CD4-positive, alpha-beta T cell (primary cell): Measurements from ENCODE around the gene KCNH1. TPM values are rescaled to one million over a fixed set of nuclear protein-coding genes. Genes with fewer than 3 reads are reported as not detected.

Experiments
- ATAC-seq: fragments of 200-7000 bp; cut with Tn5 transposase; one replicate; pipeline ENCODE4 v1.10.0; 2022; ENCODE audit warnings: mild to moderate bottlenecking; ENCODE audit not compliant: poor library complexity
- CTCF ChIA-PET: fragments of 350-600 bp; sonication (Branson Sonifier 250); formaldehyde crosslinking; loops from one replicate; lab custom pipeline; 2021; ENCODE audit warnings: antibody characterized with exemption, inconsistent platforms; lab: Charles Lee
- POLR2A ChIA-PET: fragments of 350-600 bp; sonication (Branson Sonifier 250); formaldehyde crosslinking; loops from one replicate; lab custom pipeline; 2021; ENCODE audit warnings: antibody characterized with exemption, inconsistent platforms; lab: Charles Lee
- DNase-seq, 14 experiments: peaks; one replicate each; pipeline ENCODE4 v3.0.0-alpha.2; 2013 to 2020; ENCODE audit warnings: mixed read lengths in 2 of 14
- H3K27ac ChIP-seq, 2 donors: one replicate each; pipeline versions ENCODE4 v1.5.1 to v1.7.0; 2013; ENCODE audit warnings: low read length in 2 of 2, low read depth in 1 of 2, mild to moderate bottlenecking in 1 of 2
- H3K27me3 ChIP-seq, 2 experiments: 1 replicate in 1 of 2; 2 replicates in 1 of 2; pipeline versions ENCODE4 v1.6.1 to v1.7.0; 2013; ENCODE audit warnings: low read length in 2 of 2, control low read depth in 1 of 2, mild to moderate bottlenecking in 1 of 2, moderate library complexity in 1 of 2; ENCODE audit not compliant: insufficient read depth in 2 of 2, control insufficient read depth in 1 of 2
- H3K36me3 ChIP-seq: one replicate; pipeline ENCODE4 v1.6.1; 2013; ENCODE audit warnings: low read length, control low read depth; ENCODE audit not compliant: insufficient read depth
- H3K4me1 ChIP-seq: one replicate; pipeline ENCODE4 v1.6.1; 2013; ENCODE audit warnings: low read length, control low read depth; ENCODE audit not compliant: insufficient read depth
- H3K4me3 ChIP-seq: one replicate; pipeline ENCODE4 v1.5.1; 2013; ENCODE audit warnings: mild to moderate bottlenecking, low read length, moderate library complexity
- H3K9me3 ChIP-seq, 2 experiments: 1 replicate in 1 of 2; 2 replicates in 1 of 2; pipeline versions ENCODE4 v1.6.1 to v1.7.0; 2013; ENCODE audit warnings: low read length in 2 of 2, mild to moderate bottlenecking in 2 of 2, control low read depth in 1 of 2, moderate library complexity in 1 of 2; ENCODE audit not compliant: control insufficient read depth in 1 of 2, insufficient read depth in 1 of 2
- H3K27ac Mint-ChIP-seq: one replicate; pipeline ENCODE4 v1.8.0; 2020; ENCODE audit warnings: mixed read lengths
- H3K27me3 Mint-ChIP-seq: one replicate; pipeline ENCODE4 v1.8.0; 2021; ENCODE audit warnings: mixed read lengths
- H3K36me3 Mint-ChIP-seq: one replicate; pipeline ENCODE4 v1.8.0; 2021; ENCODE audit warnings: low read depth, mixed read lengths
- H3K4me1 Mint-ChIP-seq: one replicate; pipeline ENCODE4 v1.8.0; 2021; ENCODE audit warnings: low read depth, mixed read lengths
- H3K4me3 Mint-ChIP-seq: one replicate; pipeline ENCODE4 v1.8.0; 2020; ENCODE audit warnings: mild to moderate bottlenecking, mixed read lengths
- H3K9me3 Mint-ChIP-seq: one replicate; pipeline ENCODE4 v1.8.0; 2020; ENCODE audit warnings: mixed read lengths
- intact Hi-C, 2 experiments: fragments of 100-400 bp; cut with DNase I in 1 of 2; cut with micrococcal nuclease in 1 of 2; formaldehyde crosslinking; loops; one replicate each; pipeline versions ENCODE4 v1.15.1 to v1.9.0; 2023 to 2025; cut with DNase I, micrococcal nuclease
- total RNA-seq, 174 experiments: library from RNA in 2 of 174; stranded (reverse) in 2 of 174; gene quantifications; one replicate each; pipeline ENCODE4 v1.2.3 and lab custom pipeline; 2021 to 2026
- TF ChIP-seq, protein P1 (sequence below): fragments of 200-600 bp; IDR thresholded peaks from one replicate; pipeline ENCODE4 v1.8.0; 2022; ENCODE audit warnings: antibody characterized with exemption, mild to moderate bottlenecking

Gene KCNH1
- total RNA-seq, 2 experiments from 2014 or later, result not detected

DNA sequence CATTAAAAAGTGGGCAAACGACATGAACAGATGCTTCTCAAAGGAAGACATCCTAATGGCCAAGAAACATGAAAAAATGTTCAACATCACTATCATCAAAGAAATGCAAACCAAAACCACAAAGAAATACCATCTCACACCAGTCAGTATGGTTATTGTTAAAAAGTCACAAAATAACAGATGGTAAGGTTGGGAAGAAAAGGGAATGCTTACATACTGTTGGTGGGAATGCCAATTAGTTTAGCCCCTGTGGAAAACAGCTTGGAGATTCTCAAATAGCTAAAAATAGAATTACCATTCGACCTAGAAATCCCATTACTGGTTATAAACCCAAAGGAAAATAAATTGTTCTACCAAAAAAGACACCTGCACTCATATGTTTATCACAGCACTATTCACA, 369.4 kb downstream of the KCNH1 start:
- Mint-ChIP-seq H3K4me1 (no peaks in the 10 kb centered on the region), H3K27ac (no peak overlapping the region), H3K36me3 (no peaks in the 10 kb centered on the region), H3K4me3 (no peak overlapping the region), H3K27me3 (no peaks in the 10 kb centered on the region), H3K9me3 (peaks cover 2% of the 10 kb centered on the region)
- Histone ChIP-seq H3K9me3 (peaks cover 0 to 10% of the 10 kb centered on the region in 2 experiments), H3K27me3 (no peaks in the 10 kb centered on the region), H3K4me3 (no peak overlapping the region), H3K36me3 (no peaks in the 10 kb centered on the region), H3K27ac (no peak overlapping the region), H3K4me1 (no peaks in the 10 kb centered on the region)
- ChIA-PET POLR2A (no interaction called here), CTCF (no interaction called here)
- DNase-seq (no peak), ATAC-seq (no peak)
- intact Hi-C loops, result no loop called here
- TF ChIP-seq, protein P1, sequence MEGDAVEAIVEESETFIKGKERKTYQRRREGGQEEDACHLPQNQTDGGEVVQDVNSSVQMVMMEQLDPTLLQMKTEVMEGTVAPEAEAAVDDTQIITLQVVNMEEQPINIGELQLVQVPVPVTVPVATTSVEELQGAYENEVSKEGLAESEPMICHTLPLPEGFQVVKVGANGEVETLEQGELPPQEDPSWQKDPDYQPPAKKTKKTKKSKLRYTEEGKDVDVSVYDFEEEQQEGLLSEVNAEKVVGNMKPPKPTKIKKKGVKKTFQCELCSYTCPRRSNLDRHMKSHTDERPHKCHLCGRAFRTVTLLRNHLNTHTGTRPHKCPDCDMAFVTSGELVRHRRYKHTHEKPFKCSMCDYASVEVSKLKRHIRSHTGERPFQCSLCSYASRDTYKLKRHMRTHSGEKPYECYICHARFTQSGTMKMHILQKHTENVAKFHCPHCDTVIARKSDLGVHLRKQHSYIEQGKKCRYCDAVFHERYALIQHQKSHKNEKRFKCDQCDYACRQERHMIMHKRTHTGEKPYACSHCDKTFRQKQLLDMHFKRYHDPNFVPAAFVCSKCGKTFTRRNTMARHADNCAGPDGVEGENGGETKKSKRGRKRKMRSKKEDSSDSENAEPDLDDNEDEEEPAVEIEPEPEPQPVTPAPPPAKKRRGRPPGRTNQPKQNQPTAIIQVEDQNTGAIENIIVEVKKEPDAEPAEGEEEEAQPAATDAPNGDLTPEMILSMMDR, result no peak

DNA sequence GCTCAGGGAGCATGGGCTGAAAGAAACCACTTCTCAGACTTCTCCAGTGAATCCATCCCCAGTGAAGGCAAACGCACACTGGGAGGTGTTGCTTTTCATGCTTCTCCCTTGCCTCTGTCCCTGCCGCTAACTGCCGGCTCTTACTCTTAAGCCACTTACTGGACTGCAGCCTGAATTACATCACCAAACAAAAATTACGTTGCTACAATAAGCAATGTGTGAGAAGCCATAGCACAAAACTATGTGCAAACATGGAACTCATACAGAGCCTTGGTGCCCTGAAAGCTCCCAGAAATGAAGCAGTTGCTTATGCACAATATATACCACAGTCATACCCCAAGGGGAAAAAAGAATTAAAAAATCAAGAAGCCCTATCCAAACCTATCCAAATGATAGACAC, 375.2 kb downstream of the KCNH1 start:
- intact Hi-C loops, result no loop called here
- DNase-seq (no peak), ATAC-seq (no peak)
- no peak overlapping the region for H3K4me3 ChIP-seq
- Mint-ChIP-seq H3K27ac (no peak overlapping the region), H3K4me1 (no peaks in the 10 kb centered on the region), H3K9me3 (peaks cover 2% of the 10 kb centered on the region), H3K36me3 (no peaks in the 10 kb centered on the region), H3K27me3 (peaks cover 11% of the 10 kb centered on the region), H3K4me3 (no peak overlapping the region)
- POLR2A ChIA-PET, result no interaction called here
- H3K27me3 ChIP-seq, result peaks cover 0 to 5% of the 10 kb centered on the region in 2 experiments
- H3K36me3 ChIP-seq, result no peaks in the 10 kb centered on the region
- H3K9me3 ChIP-seq, result peaks cover 0 to 10% of the 10 kb centered on the region in 2 experiments
- CTCF ChIA-PET, result interaction anchor here (0.6 kb wide), 1 partner anchor 19 kb away, joined by 3 read pairs; no protein-coding TSS in a partner anchor
- no peak overlapping the region for H3K27ac ChIP-seq
- TF ChIP-seq, protein P1, result no peak
- H3K4me1 ChIP-seq, result no peaks in the 10 kb centered on the region

DNA sequence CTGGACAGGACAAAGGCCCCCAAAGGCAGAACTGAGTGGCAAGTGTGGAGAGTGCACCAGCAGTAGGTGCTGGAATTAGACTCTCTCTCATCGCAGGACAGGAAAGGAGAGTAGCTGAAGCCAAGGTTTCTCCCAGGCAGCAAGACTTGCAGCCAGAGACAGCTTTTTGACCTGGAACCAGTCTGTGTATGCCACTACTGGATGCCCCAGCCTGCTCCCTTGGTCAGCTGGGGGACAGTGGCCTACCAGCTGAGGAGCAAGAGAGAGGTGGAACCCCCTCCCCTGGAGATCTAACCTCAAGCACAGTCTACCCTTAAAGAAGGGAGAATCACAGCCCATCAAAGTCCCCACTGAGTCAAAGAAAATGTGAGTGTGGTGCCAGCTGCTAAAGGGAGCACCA, 375.7 kb downstream of the KCNH1 start:
- CTCF ChIA-PET, result interaction anchor here (0.6 kb wide), 1 partner anchor 20 kb away, joined by 3 read pairs; no protein-coding TSS in a partner anchor
- H3K9me3 ChIP-seq, result peaks cover 0 to 10% of the 10 kb centered on the region in 2 experiments
- peaks cover 11% of the 10 kb centered on the region for H3K27me3 Mint-ChIP-seq
- H3K4me3 ChIP-seq, result no peak overlapping the region
- H3K4me3 Mint-ChIP-seq, result no peak overlapping the region
- H3K4me1 Mint-ChIP-seq, result no peaks in the 10 kb centered on the region
- no peaks in the 10 kb centered on the region for H3K36me3 ChIP-seq
- POLR2A ChIA-PET, result no interaction called here
- peaks cover 0 to 5% of the 10 kb centered on the region in 2 experiments for H3K27me3 ChIP-seq
- H3K9me3 Mint-ChIP-seq, result peaks cover 2% of the 10 kb centered on the region
- TF ChIP-seq, protein P1, result no peak
- ATAC-seq (no peak), DNase-seq (no peak)
- intact Hi-C loops, result no loop called here
- H3K4me1 ChIP-seq, result no peaks in the 10 kb centered on the region
- H3K27ac Mint-ChIP-seq, result no peak overlapping the region
- H3K27ac ChIP-seq, result no peak overlapping the region
- no peaks in the 10 kb centered on the region for H3K36me3 Mint-ChIP-seq
